Central memory CD8-positive, alpha-beta T cell (primary cell): ENCODE results near the gene RPS6KL1.
A peak's percentile ranks its signal among the peaks of the same experiment; 100 is the strongest.

Experiments
- ATAC-seq: fragments of 150-1000 bp; cut with Tn5 transposase; replicated peaks from 2 replicates; pipeline ENCODE4 v1.10.0; 2022; ENCODE audit warnings: mild to moderate bottlenecking, moderate FRiP score, moderate number of reproducible peaks; ENCODE audit not compliant: poor library complexity, severe bottlenecking; ENCODE audit errors: extremely low read depth
- DNase-seq, 2 donors: peaks; one replicate each; pipeline ENCODE4 v3.0.0; 2021; ENCODE audit warnings: low spot score in 2 of 2
- H3K27ac Mint-ChIP-seq: one replicate; pipeline ENCODE4 v1.8.0; 2022; ENCODE audit warnings: low read depth, mild to moderate bottlenecking, moderate library complexity, mixed read lengths
- H3K27me3 Mint-ChIP-seq: one replicate; pipeline ENCODE4 v1.8.0; 2022; ENCODE audit warnings: mixed read lengths
- H3K36me3 Mint-ChIP-seq: one replicate; pipeline ENCODE4 v1.8.0; 2022; ENCODE audit warnings: mild to moderate bottlenecking, moderate library complexity, mixed read lengths; ENCODE audit not compliant: insufficient read depth
- H3K4me1 Mint-ChIP-seq: one replicate; pipeline ENCODE4 v1.8.0; 2022; ENCODE audit warnings: mixed read lengths
- H3K4me3 Mint-ChIP-seq: one replicate; pipeline ENCODE4 v1.8.0; 2022; ENCODE audit warnings: mild to moderate bottlenecking, moderate library complexity, mixed read lengths
- H3K9me3 Mint-ChIP-seq: one replicate; pipeline ENCODE4 v1.8.0; 2022; ENCODE audit warnings: mixed read lengths

The RPS6KL1 gene

DNA sequence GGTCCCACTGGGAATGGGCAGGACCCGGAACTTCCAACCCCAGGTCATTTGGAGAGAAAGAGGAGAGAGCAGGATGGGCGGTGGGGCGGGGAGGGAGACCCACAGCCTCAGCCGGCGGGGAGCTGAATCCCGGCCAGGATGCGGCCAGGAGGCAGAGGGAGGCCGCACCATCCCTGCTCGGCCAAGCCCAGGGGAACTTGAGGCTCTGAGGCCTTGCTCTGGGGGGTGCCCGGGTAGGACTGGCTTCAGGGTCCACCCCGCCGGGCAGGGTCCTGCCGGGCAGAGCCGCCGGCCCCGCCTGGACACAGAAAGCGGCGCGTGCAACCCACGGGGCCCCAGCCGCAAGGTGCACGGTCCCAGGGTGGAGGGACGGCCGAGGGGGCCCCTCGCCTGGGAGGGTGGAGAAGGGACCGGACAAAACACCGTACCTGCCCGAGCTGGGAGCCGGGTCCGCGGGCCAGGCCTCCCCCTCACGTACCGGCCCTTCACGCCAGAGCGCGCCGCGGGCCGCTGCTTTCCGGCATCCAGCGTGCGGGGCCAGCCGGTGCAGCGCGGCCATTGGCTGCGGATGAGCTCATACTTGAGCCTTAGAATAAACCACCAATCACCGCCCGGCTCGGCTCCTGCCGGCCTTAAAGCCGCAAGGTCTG is at the start of gene RPS6KL1:
Gene RPS6KL1, minus strand, starts transcription at position 509 of the 650 bp plus-strand sequence. CDS start 1,719 bp downstream, outside the sequence.
- Mint-ChIP-seq H3K4me1 (no peaks in the 10 kb centered on the region), H3K27ac (no peak within 1 kb of the TSS)

GRCh38 chr14:74968811-74969210 is 45.8 kb upstream of the RPS6KL1 start:
- Mint-ChIP-seq H3K27me3 (peaks cover 9% of the 10 kb centered on the region), H3K36me3 (no peaks in the 10 kb centered on the region), H3K4me1 (no peaks in the 10 kb centered on the region), H3K4me3 (no peak overlapping the region), H3K9me3 (no peaks in the 10 kb centered on the region), H3K27ac (no peak overlapping the region)
- ATAC-seq (no peak), DNase-seq (no peak)

More for the DNA sequence above, at the start of gene RPS6KL1:
- Mint-ChIP-seq H3K4me3 (peak within 1 kb of the TSS; percentile 61), H3K27me3 (peaks cover 44% of the 10 kb centered on the region), H3K9me3 (no peaks in the 10 kb centered on the region), H3K36me3 (no peaks in the 10 kb centered on the region)
- DNase-seq (no peak), ATAC-seq (peak; percentile 75)

DNA sequence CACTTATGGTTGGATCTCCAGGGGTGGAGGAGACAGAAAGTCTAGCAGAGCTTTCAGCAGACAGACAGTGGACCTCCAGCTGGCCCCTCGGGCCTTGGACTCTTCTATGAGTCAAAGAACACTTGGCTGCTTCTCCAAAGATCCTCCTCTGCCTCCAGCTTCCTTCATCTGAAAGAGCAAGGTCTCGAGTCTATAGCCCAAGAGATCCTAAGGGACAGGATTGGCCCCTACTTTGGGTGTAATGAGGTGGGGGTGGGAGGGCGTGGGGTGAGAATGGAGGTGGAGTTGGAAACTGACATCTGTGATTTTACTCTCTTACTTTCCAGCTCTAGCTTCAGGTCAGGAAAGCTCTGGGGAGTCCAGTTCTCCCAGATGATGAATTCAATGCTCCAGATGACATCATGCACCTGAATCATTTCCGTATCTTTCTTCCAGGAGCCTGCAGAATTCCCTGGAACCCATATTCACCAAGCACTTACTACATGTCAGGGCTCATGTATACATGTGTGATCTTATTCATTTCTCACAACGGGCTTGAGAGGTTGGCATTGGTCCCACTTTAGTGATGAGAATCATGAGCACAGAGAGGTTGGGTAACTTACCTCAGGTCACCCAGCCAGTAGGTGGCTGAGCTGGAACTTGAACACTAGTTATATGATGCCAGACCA is 42.6 kb upstream of the RPS6KL1 start:
- Mint-ChIP-seq H3K4me1 (no peaks in the 10 kb centered on the region), H3K27me3 (peaks cover 29% of the 10 kb centered on the region), H3K27ac (no peak overlapping the region), H3K4me3 (no peak overlapping the region), H3K36me3 (no peaks in the 10 kb centered on the region), H3K9me3 (no peaks in the 10 kb centered on the region)
- no peak for ATAC-seq
- DNase-seq = no peak

DNA sequence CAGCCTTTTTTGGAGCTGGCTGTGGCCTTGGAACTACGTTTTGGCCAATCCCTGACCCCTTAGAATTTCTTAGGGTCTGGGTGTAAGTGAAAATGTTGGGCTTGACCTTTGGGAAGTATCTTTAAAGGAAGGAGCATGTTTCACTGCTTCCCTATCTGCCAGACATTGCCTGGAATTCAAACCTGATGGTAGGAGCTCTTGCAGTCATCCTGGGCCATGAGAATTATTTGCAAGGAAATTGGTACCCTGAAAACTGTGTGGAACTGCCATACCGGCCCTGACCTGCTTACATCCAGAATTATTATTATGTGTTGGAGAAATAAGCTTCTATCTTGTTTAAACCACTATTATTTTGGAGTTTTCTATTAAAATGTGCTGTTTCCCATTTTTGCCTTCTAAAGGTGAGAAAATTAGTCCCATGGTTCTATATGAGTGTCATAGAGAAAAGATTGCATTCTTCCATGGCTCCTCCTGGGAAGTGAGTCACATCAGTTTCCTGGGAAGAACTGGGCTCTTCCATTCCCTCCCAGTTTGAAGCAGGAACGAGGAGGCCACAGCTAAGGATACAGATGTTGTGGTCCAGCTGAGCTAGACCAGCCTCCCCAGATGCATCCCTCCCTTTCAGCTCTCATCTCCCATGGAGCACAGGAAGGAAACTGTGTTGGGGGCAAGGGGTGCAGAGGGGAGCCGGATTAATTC is 41.9 kb upstream of the RPS6KL1 start:
- Mint-ChIP-seq H3K4me3 (no peak overlapping the region), H3K27me3 (peaks cover 29% of the 10 kb centered on the region), H3K27ac (no peak overlapping the region), H3K4me1 (no peaks in the 10 kb centered on the region), H3K36me3 (no peaks in the 10 kb centered on the region), H3K9me3 (no peaks in the 10 kb centered on the region)
- DNase-seq (no peak), ATAC-seq (no peak)

GRCh38 chr14:74963705-74964271 is 40.7 kb upstream of the RPS6KL1 start:
- peaks cover 29% of the 10 kb centered on the region for H3K27me3 Mint-ChIP-seq
- no peak overlapping the region for H3K4me3 Mint-ChIP-seq
- H3K4me1 Mint-ChIP-seq = no peaks in the 10 kb centered on the region
- no peak for ATAC-seq
- no peaks in the 10 kb centered on the region for H3K36me3 Mint-ChIP-seq
- no peaks in the 10 kb centered on the region for H3K9me3 Mint-ChIP-seq
- no peak overlapping the region for H3K27ac Mint-ChIP-seq
- no peak for DNase-seq

DNA sequence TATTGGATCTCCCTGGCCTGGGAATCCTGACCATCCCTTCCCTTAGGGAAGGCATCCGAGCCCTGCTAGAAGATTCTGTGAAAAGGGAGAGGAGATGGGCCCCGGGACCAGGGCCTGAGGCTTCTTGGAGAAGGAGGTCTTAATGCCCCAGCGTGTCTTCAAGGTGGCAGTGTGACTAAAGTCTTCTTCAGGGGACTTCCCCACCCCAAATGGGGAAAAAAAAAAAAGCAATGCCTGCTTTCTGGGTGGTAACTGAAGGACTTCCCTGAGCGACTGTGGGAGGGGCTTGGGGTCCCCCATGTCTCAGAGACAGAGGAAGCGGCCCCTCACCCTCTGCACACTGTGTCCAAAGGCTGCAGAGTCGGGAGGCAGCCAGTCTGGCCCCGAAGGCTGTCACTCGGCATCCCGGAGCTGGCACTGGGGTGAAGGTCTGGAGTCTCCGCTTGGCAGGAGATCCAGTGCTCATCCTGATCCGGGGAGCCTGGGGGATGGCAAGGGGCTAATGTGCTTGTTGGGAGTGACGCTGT is 40.2 kb upstream of the RPS6KL1 start:
- no peak overlapping the region for H3K4me3 Mint-ChIP-seq
- H3K4me1 Mint-ChIP-seq = no peaks in the 10 kb centered on the region
- DNase-seq (no peak), ATAC-seq (no peak)
- H3K27ac Mint-ChIP-seq = no peak overlapping the region
- H3K9me3 Mint-ChIP-seq = no peaks in the 10 kb centered on the region
- H3K36me3 Mint-ChIP-seq = no peaks in the 10 kb centered on the region
- H3K27me3 Mint-ChIP-seq = peaks cover 29% of the 10 kb centered on the region

DNA sequence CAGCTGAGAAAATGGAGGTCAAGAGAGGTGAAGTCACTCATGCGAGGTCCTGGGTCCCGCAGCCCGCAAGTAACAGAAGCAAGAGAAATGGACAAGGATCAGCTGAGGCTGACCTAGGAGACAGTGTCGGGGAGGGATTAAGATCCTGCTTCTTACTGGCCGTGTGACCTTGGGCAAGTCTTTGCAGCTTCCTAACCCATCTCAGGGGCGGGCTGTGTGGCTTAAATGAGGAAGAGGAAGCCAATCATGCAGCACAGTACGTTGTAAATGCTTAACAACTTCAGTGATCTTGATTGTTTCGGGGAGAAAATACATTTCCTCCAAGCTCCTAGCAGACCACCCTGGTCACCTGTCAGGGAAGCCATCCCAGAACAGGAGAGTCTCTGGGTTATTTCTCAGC is 39.4 kb upstream of the RPS6KL1 start:
- DNase-seq (no peak), ATAC-seq (no peak)
- H3K9me3 Mint-ChIP-seq = no peaks in the 10 kb centered on the region
- no peak overlapping the region for H3K4me3 Mint-ChIP-seq
- H3K27ac Mint-ChIP-seq = no peak overlapping the region
- no peaks in the 10 kb centered on the region for H3K4me1 Mint-ChIP-seq
- peaks cover 29% of the 10 kb centered on the region for H3K27me3 Mint-ChIP-seq
- no peaks in the 10 kb centered on the region for H3K36me3 Mint-ChIP-seq

DNA sequence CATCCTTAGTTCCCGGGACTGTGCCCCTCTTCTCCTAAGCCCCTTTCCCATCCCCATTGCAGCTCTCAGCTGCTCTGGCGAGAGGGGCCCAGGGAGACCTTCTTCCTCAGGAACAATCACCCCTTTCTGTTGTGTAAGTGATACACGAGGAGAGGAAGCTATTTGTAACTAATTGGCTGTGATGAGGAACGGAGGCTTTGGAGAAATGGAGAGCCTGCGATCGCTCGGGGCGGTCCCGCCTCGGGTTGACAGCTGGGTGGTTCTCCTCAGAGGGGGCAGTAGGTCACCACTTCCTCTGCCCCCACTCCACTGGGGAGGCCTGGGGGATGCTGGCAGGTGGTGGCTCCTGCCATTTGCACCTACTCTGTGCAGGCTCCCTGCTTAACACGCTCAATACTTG is 39.0 kb upstream of the RPS6KL1 start:
- no peak overlapping the region for H3K4me3 Mint-ChIP-seq
- peaks cover 29% of the 10 kb centered on the region for H3K27me3 Mint-ChIP-seq

GRCh38 chr14:74961238-74961911 is 38.3 kb upstream of the RPS6KL1 start:
- peaks cover 29% of the 10 kb centered on the region for H3K27me3 Mint-ChIP-seq
- H3K27ac Mint-ChIP-seq = no peak overlapping the region
- H3K4me1 Mint-ChIP-seq = no peaks in the 10 kb centered on the region
- H3K4me3 Mint-ChIP-seq = no peak overlapping the region
- no peaks in the 10 kb centered on the region for H3K36me3 Mint-ChIP-seq
- no peak for ATAC-seq
- no peaks in the 10 kb centered on the region for H3K9me3 Mint-ChIP-seq
- no peak for DNase-seq

More for the DNA sequence above, 39.0 kb upstream of the RPS6KL1 start:
- H3K4me1 Mint-ChIP-seq = no peaks in the 10 kb centered on the region
- H3K9me3 Mint-ChIP-seq = no peaks in the 10 kb centered on the region
- no peak for ATAC-seq
- no peak overlapping the region for H3K27ac Mint-ChIP-seq
- no peak for DNase-seq
- no peaks in the 10 kb centered on the region for H3K36me3 Mint-ChIP-seq

DNA sequence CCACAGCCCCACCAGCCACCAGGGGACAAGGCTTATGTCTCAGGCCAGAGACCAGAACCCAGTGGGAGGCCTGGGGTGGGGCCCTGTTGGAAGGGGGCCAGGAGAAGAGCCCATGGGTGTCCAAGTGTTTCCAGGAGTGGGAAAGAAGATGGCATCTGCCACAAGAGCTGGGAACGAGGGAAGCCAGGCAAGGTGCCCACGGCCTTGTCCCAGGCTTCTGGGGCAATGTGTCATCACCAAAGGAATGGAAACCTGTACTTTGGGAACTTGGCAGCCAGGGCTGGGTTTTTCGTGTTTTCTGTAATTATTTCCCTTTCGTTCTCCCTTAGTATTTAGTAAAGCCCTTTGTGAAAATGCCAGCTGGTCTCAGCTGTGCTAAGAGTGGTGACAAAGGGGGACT is 37.7 kb upstream of the RPS6KL1 start:
- H3K4me3 Mint-ChIP-seq = no peak overlapping the region
- ATAC-seq (no peak), DNase-seq (no peak)
- no peaks in the 10 kb centered on the region for H3K4me1 Mint-ChIP-seq
- no peaks in the 10 kb centered on the region for H3K9me3 Mint-ChIP-seq
- H3K27ac Mint-ChIP-seq = no peak overlapping the region
- peaks cover 29% of the 10 kb centered on the region for H3K27me3 Mint-ChIP-seq
- H3K36me3 Mint-ChIP-seq = peaks cover 2% of the 10 kb centered on the region

DNA sequence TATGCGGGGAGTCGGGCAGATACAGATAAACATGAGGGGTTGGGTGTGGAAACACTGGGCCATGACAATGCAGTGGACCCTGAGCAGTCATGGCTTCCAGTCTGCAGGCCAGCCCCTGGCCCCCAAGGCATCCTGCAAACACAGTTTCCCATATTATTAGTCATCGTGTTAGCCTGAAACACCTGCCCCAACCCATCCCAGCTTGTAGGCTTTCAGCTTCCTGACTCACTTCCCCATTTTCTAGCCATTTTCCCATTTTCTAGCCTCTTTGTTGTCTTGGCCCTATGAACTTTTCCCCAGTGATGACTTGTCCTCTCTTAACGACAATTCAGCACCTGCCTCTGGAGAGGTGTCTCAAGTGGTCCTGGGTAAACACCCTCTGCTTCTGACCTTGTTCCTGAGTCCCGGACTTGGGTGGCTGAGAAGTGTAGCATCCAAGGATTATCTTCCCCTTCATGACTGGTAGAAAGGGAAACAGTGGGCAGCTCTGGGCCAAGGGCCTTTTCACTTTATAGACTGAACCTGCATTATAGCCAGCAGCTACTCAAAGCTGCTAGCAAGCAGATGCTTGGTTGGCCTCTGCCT is 36.6 kb upstream of the RPS6KL1 start:
- no peak overlapping the region for H3K27ac Mint-ChIP-seq
- H3K4me1 Mint-ChIP-seq = no peaks in the 10 kb centered on the region
- no peak for ATAC-seq
- no peak for DNase-seq
- H3K36me3 Mint-ChIP-seq = peaks cover 2% of the 10 kb centered on the region
- H3K27me3 Mint-ChIP-seq = peaks cover 28% of the 10 kb centered on the region
- H3K9me3 Mint-ChIP-seq = no peaks in the 10 kb centered on the region
- H3K4me3 Mint-ChIP-seq = no peak overlapping the region
